Stimulated activated CD4-positive, alpha-beta T cell treated with anti-CD3 and anti-CD28 coated beads, Interleukin-1b, Interleukin-23, amount 100 ng/mL, for 4 hours (primary cell): ENCODE measurements around the gene NDRG2.
"Not testable (repeated sequence)": the region's sequence is repeated elsewhere in the genome, so short reads cannot be mapped to it uniquely, and the experiment has no call there.

Experiments
- DNase-seq, 2 donors: peaks; one replicate each; pipeline ENCODE4 v3.0.0-alpha.2; 2020; ENCODE audit warnings: low read depth in 2 of 2

NDRG2 gene

GRCh38 chr14:21009721-21010120 is 15.1 kb downstream of the NDRG2 start:
- not testable (repeated sequence) for DNase-seq

GRCh38 chr14:21003788-21004346 is 21.0 kb downstream of the NDRG2 start:
- no peak for DNase-seq

- DNase-seq: no peak
These were observed 23.6 kb downstream of the NDRG2 start for GRCh38 chr14:21001218-21001617.

- no peak for DNase-seq
These were observed 25.3 kb downstream of the NDRG2 start for GRCh38 chr14:20999591-20999990.

GRCh38 chr14:20998674-20999366 is 26.0 kb downstream of the NDRG2 start, which contains the start of gene SLC39A2:
Gene SLC39A2, plus strand, starts transcription at chr14:20999293. Its CDS starts 154 bp downstream, at chr14:20999447.
- no peak for DNase-seq

- no peak for DNase-seq
These were observed 26.7 kb downstream of the NDRG2 start for GRCh38 chr14:20998139-20998538.

- no peak for DNase-seq
These were observed 27.3 kb downstream of the NDRG2 start for GRCh38 chr14:20997564-20997963.

- DNase-seq: no peak
These were observed 27.7 kb downstream of the NDRG2 start for GRCh38 chr14:20997115-20997514.

- DNase-seq: no peak
These were observed 28.3 kb downstream of the NDRG2 start for GRCh38 chr14:20996521-20996920.

GRCh38 chr14:20989787-20990600 is 34.9 kb downstream of the NDRG2 start, which contains the start of gene METTL17:
Gene METTL17, plus strand, starts transcription at chr14:20989980. Its CDS starts 23 bp downstream, at chr14:20990003.
- DNase-seq: peak; percentile 71

GRCh38 chr14:20989471-20989786 is 35.4 kb downstream of the NDRG2 start:
- DNase-seq: no peak

GRCh38 chr14:20988717-20989470 is 36.0 kb downstream of the NDRG2 start:
- DNase-seq: no peak

GRCh38 chr14:20986811-20987210 is 38.0 kb downstream of the NDRG2 start:
- DNase-seq: no peak

- DNase-seq: not testable (repeated sequence)
These were observed 39.2 kb downstream of the NDRG2 start for GRCh38 chr14:20985650-20986049.

GRCh38 chr14:20982646-20983369 is 42.1 kb downstream of the NDRG2 start:
- no peak for DNase-seq

GRCh38 chr14:20980906-20981305 is 44.0 kb downstream of the NDRG2 start:
- no peak for DNase-seq

GRCh38 chr14:20978687-20979086 is 46.2 kb downstream of the NDRG2 start:
- DNase-seq: no peak

GRCh38 chr14:20976291-20976690 is 48.6 kb downstream of the NDRG2 start:
- DNase-seq: no peak

GRCh38 chr14:20973501-20973900 is 51.4 kb downstream of the NDRG2 start:
- no peak for DNase-seq

GRCh38 chr14:20971705-20972021 is 53.2 kb downstream of the NDRG2 start:
- DNase-seq: no peak

GRCh38 chr14:20970983-20971704 is 53.7 kb downstream of the NDRG2 start:
- DNase-seq: peak; percentile 63 to 74
